Transverse colon (tissue), 4 donors: Measurements from ENCODE around the gene XYLT2. TPM values are rescaled to one million over a fixed set of nuclear protein-coding genes. Genes with fewer than 3 reads are reported as not detected.

Experiments
- DNase-seq: peaks from one replicate; pipeline ENCODE4 v3.0.0-alpha.2; 2019
- H3K27ac ChIP-seq, 4 donors: fragments of 200-600 bp; sonication (generic); 2 replicates each; pipeline ENCODE4 v1.5.1; 2016 to 2018; ENCODE audit warnings: inconsistent platforms in 4 of 4
- H3K27me3 ChIP-seq: fragments of 200-600 bp; sonication (generic); 2 replicates; pipeline ENCODE4 v1.5.1; 2017; ENCODE audit warnings: inconsistent platforms
- H3K36me3 ChIP-seq, 4 donors: fragments of 200-600 bp; sonication (generic); 2 replicates each; pipeline ENCODE4 v1.5.1; 2017 to 2019; ENCODE audit warnings: inconsistent platforms in 4 of 4
- H3K4me1 ChIP-seq, 4 donors: fragments of 200-600 bp; sonication (generic); 2 replicates each; pipeline ENCODE4 v1.5.1; 2017 to 2020; ENCODE audit warnings: inconsistent platforms in 4 of 4
- H3K4me3 ChIP-seq, 4 donors: fragments of 200-600 bp; sonication (generic); 1 replicate in 1 of 4; 2 replicates in 3 of 4; pipeline versions ENCODE4 v1.5.1 to v1.6.1; 2017 to 2019; ENCODE audit warnings: inconsistent platforms in 4 of 4
- H3K9me3 ChIP-seq, 2 donors: fragments of 200-600 bp; sonication (generic); 2 replicates each; pipeline ENCODE4 v1.5.1; 2017 to 2019; ENCODE audit warnings: inconsistent platforms in 2 of 2
- EP300 ChIP-seq: sonication (generic); formaldehyde crosslinking; IDR thresholded peaks from one replicate; pipeline ENCODE4 v1.6.1; 2017; ENCODE audit warnings: antibody characterized with exemption, low read depth
- POLR2A ChIP-seq: fragments of 450-650 bp; IDR thresholded peaks from one replicate; pipeline ENCODE4 v1.6.1; 2016; ENCODE audit warnings: antibody characterized with exemption, mild to moderate bottlenecking, moderate library complexity
- POLR2AphosphoS5 ChIP-seq, 3 donors: sonication (generic); formaldehyde crosslinking; IDR thresholded peaks; one replicate each; pipeline ENCODE4 v1.6.1; 2016; ENCODE audit warnings: antibody characterized with exemption in 3 of 3
- whole genome bisulfite sequencing, 2 donors: methylation state at CpG; one replicate each; pipeline ENCODE4 v1.1.5; 2018; ENCODE audit warnings: low coverage in 1 of 2; 5-methylcytosine and 5-hydroxymethylcytosine counted together
- in situ Hi-C, 4 donors: fragments of 200-750 bp; cut with MboI; loops; one replicate each; pipeline versions ENCODE4 v1.15.0 to v1.15.1; 2017; ENCODE audit warnings: low sequenced_read_pairs in 3 of 4, low pct_ligation_motif_present in 1 of 4, low pct_unique_long_range_greater_than_20kb in 1 of 4
- intact Hi-C: fragments of 100-400 bp; cut with DNase I; formaldehyde crosslinking; loops from one replicate; pipeline ENCODE4 v1.15.1; 2023; ENCODE audit warnings: low total_unique reads
- total RNA-seq, 4 donors: library from RNA; depleted of rRNA; stranded (reverse); fragments of >200 nt; gene quantifications; one replicate each; pipeline ENCODE4 v1.1.0, GENCODE V29; 2016
- TF ChIP-seq, protein P1 (sequence below), 5 experiments: fragments of 200-600 bp in 3 of 5; fragments of 450-650 bp in 2 of 5; sonication (generic) in 3 of 5; IDR thresholded peaks; 1 replicate in 2 of 5; 2 replicates in 3 of 5; pipeline ENCODE4 v1.5.1; 2016 to 2017; ENCODE audit warnings: antibody characterized with exemption in 5 of 5, inconsistent platforms in 3 of 5, mild to moderate bottlenecking in 2 of 5, moderate library complexity in 1 of 5

Gene XYLT2
- total RNA-seq, 4 donors from 2014 or later = 21.3 to 27.3 (median 22.0) TPM

DNA sequence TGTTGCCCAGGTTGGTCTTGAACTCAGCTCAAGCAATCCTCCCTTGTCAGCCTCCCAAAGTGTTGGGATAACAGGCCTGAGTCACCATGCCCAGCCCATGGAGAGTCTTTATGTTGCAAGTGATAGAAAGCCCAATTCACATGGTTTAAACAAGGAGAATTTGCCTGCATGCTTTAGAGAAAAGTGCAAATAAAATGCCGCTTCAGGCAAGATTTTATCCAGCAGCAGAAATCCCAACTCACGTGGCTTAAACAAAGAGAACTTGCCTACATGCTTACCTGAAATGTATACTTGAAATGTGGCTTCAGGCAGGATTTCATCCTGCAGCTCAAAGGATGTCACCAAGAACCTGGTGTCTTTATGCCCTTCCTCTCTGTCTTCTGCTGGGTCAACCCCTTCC lies 28.8 kb upstream of the XYLT2 start:
- Histone ChIP-seq H3K4me1 (peaks cover 0 to 3% (median 0%) of the 10 kb centered on the region in 4 donors), H3K4me3 (no peak overlapping the region), H3K9me3 (no peaks in the 10 kb centered on the region), H3K36me3 (no peaks in the 10 kb centered on the region), H3K27ac (no peak overlapping the region), H3K27me3 (no peaks in the 10 kb centered on the region)
- no peak for TF ChIP-seq EP300
- TF ChIP-seq POLR2A = no peak
- TF ChIP-seq, protein P1, sequence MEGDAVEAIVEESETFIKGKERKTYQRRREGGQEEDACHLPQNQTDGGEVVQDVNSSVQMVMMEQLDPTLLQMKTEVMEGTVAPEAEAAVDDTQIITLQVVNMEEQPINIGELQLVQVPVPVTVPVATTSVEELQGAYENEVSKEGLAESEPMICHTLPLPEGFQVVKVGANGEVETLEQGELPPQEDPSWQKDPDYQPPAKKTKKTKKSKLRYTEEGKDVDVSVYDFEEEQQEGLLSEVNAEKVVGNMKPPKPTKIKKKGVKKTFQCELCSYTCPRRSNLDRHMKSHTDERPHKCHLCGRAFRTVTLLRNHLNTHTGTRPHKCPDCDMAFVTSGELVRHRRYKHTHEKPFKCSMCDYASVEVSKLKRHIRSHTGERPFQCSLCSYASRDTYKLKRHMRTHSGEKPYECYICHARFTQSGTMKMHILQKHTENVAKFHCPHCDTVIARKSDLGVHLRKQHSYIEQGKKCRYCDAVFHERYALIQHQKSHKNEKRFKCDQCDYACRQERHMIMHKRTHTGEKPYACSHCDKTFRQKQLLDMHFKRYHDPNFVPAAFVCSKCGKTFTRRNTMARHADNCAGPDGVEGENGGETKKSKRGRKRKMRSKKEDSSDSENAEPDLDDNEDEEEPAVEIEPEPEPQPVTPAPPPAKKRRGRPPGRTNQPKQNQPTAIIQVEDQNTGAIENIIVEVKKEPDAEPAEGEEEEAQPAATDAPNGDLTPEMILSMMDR (IDR thresholded peaks at IDR 0.05) = no peak
- TF ChIP-seq POLR2AphosphoS5 (IDR thresholded peaks at IDR 0.05) = no peak
- in situ Hi-C loops = no loop called here
- intact Hi-C loops = no loop called here
- WGBS, 2 donors = 98 to 100% methylated on average over 1 to 2 of the region's 2 CpGs
- DNase-seq = no peak

DNA sequence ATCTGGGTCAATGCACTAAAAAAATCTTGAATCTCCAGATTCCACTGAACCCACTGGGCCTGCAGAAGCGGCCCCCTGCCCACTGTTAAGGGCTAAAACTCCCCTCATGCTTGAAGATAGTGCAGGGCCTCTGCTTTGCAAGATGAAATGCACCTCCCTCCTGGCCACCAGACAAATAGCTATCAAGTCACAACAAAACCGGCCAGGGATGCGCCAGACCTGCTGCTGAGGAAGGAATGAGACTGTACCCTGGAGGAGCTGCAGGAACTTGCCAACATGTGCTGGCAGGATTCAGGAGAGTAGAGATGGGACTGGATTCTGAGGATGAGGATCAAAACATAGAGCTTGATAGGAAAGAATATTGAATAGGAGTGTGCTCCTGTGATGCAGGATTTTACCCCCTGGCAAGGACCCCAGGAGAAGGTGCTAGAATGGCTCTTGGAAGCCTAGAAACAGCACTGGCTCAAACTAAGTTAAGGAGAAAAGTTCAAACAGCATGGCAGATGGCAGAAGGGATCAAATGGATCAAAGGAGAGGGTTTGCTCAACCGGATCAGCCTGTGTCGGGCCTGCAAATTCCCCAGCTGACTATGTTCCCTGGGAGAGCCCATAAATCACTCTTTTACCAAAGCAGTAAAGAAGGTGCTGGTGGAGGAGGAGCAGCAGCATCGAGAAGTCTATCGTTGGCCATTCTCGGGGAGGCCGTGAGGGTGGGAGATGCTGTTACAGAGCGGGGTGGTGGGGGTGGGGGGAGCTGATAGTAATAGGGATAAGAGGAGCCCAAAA lies 27.2 kb upstream of the XYLT2 start:
- DNase-seq = no peak
- Histone ChIP-seq H3K36me3 (no peaks in the 10 kb centered on the region), H3K4me3 (no peak overlapping the region), H3K27ac (no peak overlapping the region), H3K9me3 (no peaks in the 10 kb centered on the region), H3K27me3 (no peaks in the 10 kb centered on the region), H3K4me1 (peaks cover 0 to 3% (median 0%) of the 10 kb centered on the region in 4 donors)
- WGBS, 2 donors = 66 to 76% methylated on average over 3 to 10 of the region's 10 CpGs
- in situ Hi-C loops = no loop called here
- no peak for TF ChIP-seq EP300
- TF ChIP-seq, protein P1 (IDR thresholded peaks at IDR 0.05) = no peak
- no peak for TF ChIP-seq POLR2A
- no peak for TF ChIP-seq POLR2AphosphoS5 (IDR thresholded peaks at IDR 0.05)
- intact Hi-C loops = no loop called here

DNA sequence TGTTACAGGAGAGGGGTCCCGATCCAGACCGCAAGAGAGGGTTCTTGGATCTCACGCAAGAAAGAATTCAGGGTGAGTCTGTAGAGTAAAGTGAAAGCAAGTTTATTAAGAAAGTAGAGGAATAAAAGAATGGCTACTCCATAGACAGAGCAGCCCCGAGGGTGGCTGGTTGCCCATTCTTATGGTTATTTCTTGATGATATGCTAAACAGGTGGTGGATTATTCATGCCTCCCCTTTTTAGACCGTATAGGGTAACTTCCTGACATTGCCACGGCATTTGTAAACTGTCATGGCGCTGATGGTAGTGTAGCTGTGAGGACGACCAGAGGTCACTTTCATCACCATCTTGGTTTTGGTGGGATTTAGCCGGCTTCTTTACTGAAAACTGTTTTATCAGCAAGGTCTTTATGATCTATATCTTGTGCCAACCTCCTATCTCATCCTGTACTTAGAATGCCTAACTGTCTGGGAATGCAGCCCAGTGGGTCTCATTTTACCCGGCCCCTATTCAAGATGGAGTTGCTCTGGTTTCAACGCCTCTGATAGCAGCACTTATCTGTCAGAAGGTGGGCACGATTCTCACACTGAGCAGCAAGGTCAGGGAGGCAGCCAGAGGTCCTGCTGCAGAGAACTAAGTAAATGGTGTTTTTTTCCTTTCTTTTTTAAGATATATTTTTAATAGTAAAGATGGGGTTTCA lies 26.5 kb upstream of the XYLT2 start:
- WGBS, 2 donors = 86% methylated on average over 11 to 12 of the region's 12 CpGs
- in situ Hi-C loops (no loop called here), intact Hi-C loops (no loop called here)
- H3K27ac ChIP-seq = no peak overlapping the region
- H3K4me1 ChIP-seq = peaks cover 0 to 3% (median 0%) of the 10 kb centered on the region in 4 donors
- TF ChIP-seq, protein P1 (IDR thresholded peaks at IDR 0.05) = no peak
- no peak for TF ChIP-seq EP300
- DNase-seq = no peak
- H3K9me3 ChIP-seq = no peaks in the 10 kb centered on the region
- H3K27me3 ChIP-seq = no peaks in the 10 kb centered on the region
- no peak overlapping the region for H3K4me3 ChIP-seq
- no peaks in the 10 kb centered on the region for H3K36me3 ChIP-seq

DNA sequence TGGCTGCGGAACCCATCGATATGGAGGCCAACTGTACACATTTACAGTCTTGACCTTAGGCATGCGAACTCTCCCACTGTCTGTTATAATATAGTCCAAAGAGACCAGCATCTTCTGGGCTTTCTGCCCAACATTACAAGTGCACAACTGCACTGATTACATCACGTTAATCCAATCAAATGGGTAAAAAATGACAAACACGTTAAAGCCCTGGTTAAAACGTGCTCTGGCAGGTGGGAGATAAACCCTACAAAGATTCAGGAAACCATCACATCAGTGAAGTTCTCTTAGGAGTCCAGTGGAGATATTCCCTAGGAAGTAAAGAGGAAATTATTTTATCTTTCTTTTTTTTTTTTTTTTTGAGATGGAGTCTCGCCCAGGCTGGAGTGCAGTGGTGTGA lies 23.7 kb upstream of the XYLT2 start:
- TF ChIP-seq, protein P1 (IDR thresholded peaks at IDR 0.05) = no peak
- TF ChIP-seq POLR2A = no peak
- TF ChIP-seq EP300 = no peak
- no peak for TF ChIP-seq POLR2AphosphoS5 (IDR thresholded peaks at IDR 0.05)
- in situ Hi-C loops = no loop called here
- no peak overlapping the region for H3K4me3 ChIP-seq
- intact Hi-C loops = no loop called here
- peaks cover 0 to 3% (median 0%) of the 10 kb centered on the region in 4 donors for H3K4me1 ChIP-seq
- H3K27ac ChIP-seq = no peak overlapping the region
- WGBS, 2 donors = 74 to 75% methylated on average over 7 of the region's 7 CpGs
- H3K36me3 ChIP-seq = no peaks in the 10 kb centered on the region
- no peaks in the 10 kb centered on the region for H3K27me3 ChIP-seq
- DNase-seq = no peak
- no peaks in the 10 kb centered on the region for H3K9me3 ChIP-seq
